HepG2 (cell line): Measurements from ENCODE around the gene SLC23A3. TPM values are rescaled to one million over a fixed set of nuclear protein-coding genes. Genes with fewer than 3 reads are reported as not detected.
A peak's percentile ranks its signal among the peaks of the same experiment; 100 is the strongest.

Source experiments
- CREB1 ChIP-seq, 2 experiments: fragments of 450-650 bp in 1 of 2; IDR thresholded peaks; 2 replicates each; pipeline ENCODE4 v1.6.1; 2016 to 2017; ENCODE audit warnings: control low read depth in 1 of 2, mild to moderate bottlenecking in 1 of 2, missing compliant biosample characterization in 1 of 2, missing genetic modification characterization in 1 of 2
- CREM ChIP-seq, 2 experiments: sonication (generic) in 1 of 2; formaldehyde crosslinking in 1 of 2; IDR thresholded peaks; 2 replicates each; pipeline versions ENCODE4 v1.4.0 to v1.6.1; 2016 to 2020; ENCODE audit warnings: antibody characterized with exemption in 1 of 2, mild to moderate bottlenecking in 1 of 2, missing genetic modification reagents in 1 of 2
- GATAD1 ChIP-seq: IDR thresholded peaks from 2 replicates; pipeline ENCODE4 v1.6.1; 2016; ENCODE audit warnings: missing genetic modification reagents, missing compliant biosample characterization
- MAFK ChIP-seq, 2 experiments: IDR thresholded peaks in 1 of 2; conservative IDR thresholded peaks in 1 of 2; 2 replicates each; pipeline ENCODE4 v1.6.1; 2011; ENCODE audit warnings: improper control_type of control experiment in 2 of 2, low read length in 2 of 2
- MAX ChIP-seq: IDR thresholded peaks from 2 replicates; pipeline ENCODE4 v1.6.1; 2012; ENCODE audit warnings: inconsistent platforms
- NFIC ChIP-seq: IDR thresholded peaks from 2 replicates; pipeline ENCODE4 v1.6.1; 2012; ENCODE audit warnings: mild to moderate bottlenecking, low read length, inconsistent platforms
- NFKB2 ChIP-seq: sonication (generic); formaldehyde crosslinking; IDR thresholded peaks from 2 replicates; pipeline ENCODE4 v1.4.0; 2020; ENCODE audit warnings: missing genetic modification reagents, borderline replicate concordance
- SIN3A ChIP-seq: IDR thresholded peaks from 2 replicates; pipeline ENCODE4 v1.6.1; 2011; ENCODE audit warnings: low read depth, mild to moderate bottlenecking, control low read depth, low read length, borderline replicate concordance
- SMAD3 ChIP-seq: sonication (generic); formaldehyde crosslinking; IDR thresholded peaks from 2 replicates; pipeline ENCODE4 v1.4.0; 2020; ENCODE audit warnings: missing genetic modification reagents
- TFDP1 ChIP-seq: IDR thresholded peaks from 2 replicates; pipeline ENCODE4 v1.6.1; 2016; ENCODE audit warnings: missing compliant biosample characterization, missing genetic modification reagents, borderline replicate concordance
- ZEB1 ChIP-seq: IDR thresholded peaks from 2 replicates; pipeline ENCODE4 v1.6.1; 2012; ENCODE audit warnings: mild to moderate bottlenecking, low read depth, inconsistent platforms; ENCODE audit not compliant: insufficient replicate concordance
- ZFX ChIP-seq: sonication (generic); formaldehyde crosslinking; IDR thresholded peaks from 2 replicates; pipeline ENCODE4 v1.4.0; 2020; ENCODE audit warnings: mild to moderate bottlenecking, low read depth, missing genetic modification reagents, moderate library complexity
- ZNF124 ChIP-seq: sonication (generic); formaldehyde crosslinking; IDR thresholded peaks from 2 replicates; pipeline ENCODE4 v1.4.0; 2020; ENCODE audit warnings: missing genetic modification reagents
- ZNF235 ChIP-seq: sonication (generic); formaldehyde crosslinking; IDR thresholded peaks from 2 replicates; pipeline ENCODE4 v1.8.1; 2023; ENCODE audit warnings: mild to moderate bottlenecking, missing genetic modification reagents, borderline replicate concordance
- ZNF280D ChIP-seq: sonication (generic); formaldehyde crosslinking; IDR thresholded peaks from 2 replicates; pipeline ENCODE4 v1.5.1; 2020; ENCODE audit warnings: mild to moderate bottlenecking, missing genetic modification reagents
- ZNF337 ChIP-seq: sonication (generic); formaldehyde crosslinking; IDR thresholded peaks from 2 replicates; pipeline ENCODE4 v1.5.1; 2020; ENCODE audit warnings: missing genetic modification reagents, low read depth, mild to moderate bottlenecking, borderline replicate concordance
- ZNF451 ChIP-seq: sonication (generic); formaldehyde crosslinking; IDR thresholded peaks from 2 replicates; pipeline ENCODE4 v1.5.0; 2020; ENCODE audit warnings: mild to moderate bottlenecking, missing genetic modification reagents
- ZNF503 ChIP-seq: sonication (generic); formaldehyde crosslinking; IDR thresholded peaks from 2 replicates; pipeline ENCODE4 v1.4.0; 2020; ENCODE audit warnings: missing genetic modification reagents
- ZNF747 ChIP-seq: sonication (generic); formaldehyde crosslinking; IDR thresholded peaks from 2 replicates; pipeline ENCODE4 v1.8.1; 2023; ENCODE audit warnings: missing genetic modification reagents, mild to moderate bottlenecking, borderline replicate concordance
- ZNF772 ChIP-seq: sonication (generic); formaldehyde crosslinking; IDR thresholded peaks from 2 replicates; pipeline ENCODE4 v1.5.0; 2020; ENCODE audit warnings: mild to moderate bottlenecking, missing genetic modification reagents
- ZSCAN25 ChIP-seq: sonication (generic); formaldehyde crosslinking; IDR thresholded peaks from 2 replicates; pipeline ENCODE4 v1.8.0; 2022; ENCODE audit warnings: mild to moderate bottlenecking, missing genetic modification reagents
- ZSCAN31 ChIP-seq: sonication (generic); formaldehyde crosslinking; IDR thresholded peaks from 2 replicates; pipeline ENCODE4 v1.5.0; 2020; ENCODE audit warnings: low read depth, mild to moderate bottlenecking, missing genetic modification reagents
- polyA plus RNA-seq, 8 experiments: library from polyadenylated mRNA; depleted of rRNA in 3 of 8; stranded (reverse) in 7 of 8; unstranded in 1 of 8; fragments of >200 nt; fragmentation: Illumina TruSeq in 4 of 8; extraction: Trizol in 4 of 8; gene quantifications; 2 replicates each; pipeline versions ENCODE4 v1.2.1 to v1.2.3, GENCODE V29; 2011 to 2016; ENCODE audit warnings: low read depth in 4 of 8, missing spikeins in 1 of 8, mixed read lengths in 1 of 8; ENCODE audit not compliant: insufficient read depth in 1 of 8
- total RNA-seq, 5 experiments: library from RNA; depleted of rRNA; stranded (reverse); fragments of >200 nt; fragmentation: Illumina TruSeq; extraction: Trizol; gene quantifications; 2 replicates each; pipeline ENCODE4 v1.2.3, GENCODE V29; 2016; ENCODE audit warnings: low read depth in 1 of 5

The SLC23A3 gene
- total and polyA plus RNA-seq, 2 of the 13 experiments (the other 11 are each of a cell fraction or from before 2014, with no cell fraction given) = 0.38 to 0.78 TPM

GRCh38 chr2:219207884-219208740 is 38.3 kb upstream of the SLC23A3 start (continued):
- peak; percentile 37; the same call in 1 of the 2 replicates for TF ChIP-seq ZNF503
- no peak for TF ChIP-seq CREB1 (IDR thresholded peaks at IDR 0.05)
- peak; percentile 73 for TF ChIP-seq CREB1 (CRISPR knock-in tag; IDR thresholded peaks at IDR 0.05)
- TF ChIP-seq CREM (IDR thresholded peaks at IDR 0.05) = peak; percentile 66; the same call in 1 of the 2 replicates
- no peak for TF ChIP-seq CREM (CRISPR knock-in tag; IDR thresholded peaks at IDR 0.05)
- TF ChIP-seq ZNF124 (CRISPR knock-in tag) = peak; percentile 60; the same call in 1 of the 2 replicates
- peak; percentile 81 for TF ChIP-seq ZSCAN25 (CRISPR knock-in tag)
- 0 out of 2 replicates have a peak, but pooled peaks have one; percentile 19 for TF ChIP-seq ZNF280D (CRISPR knock-in tag)
- peak; percentile 54; the same call in 1 of the 2 replicates for TF ChIP-seq TFDP1 (CRISPR knock-in tag)
- TF ChIP-seq ZNF747 (CRISPR knock-in tag) = peak; percentile 72; the same call in 1 of the 2 replicates
- no peak for TF ChIP-seq ZEB1
- no peak for TF ChIP-seq MAFK (conservative IDR thresholded peaks at IDR 0.05 in 1 of 2, IDR thresholded peaks at IDR 0.05 in 1 of 2; ENCODE audit: low read length in 2 of 2)
- 0 out of 2 replicates have a peak, but pooled peaks have one; percentile 25 for TF ChIP-seq NFKB2
- TF ChIP-seq SIN3A = peak; percentile 44; the same call in 1 of the 2 replicates
- TF ChIP-seq GATAD1 (CRISPR knock-in tag) = peak; percentile 56; the same call in 1 of the 2 replicates
- peak; percentile 79 for TF ChIP-seq ZFX (CRISPR knock-in tag)
- peak; percentile 80; the same call in 1 of the 2 replicates for TF ChIP-seq NFIC
- TF ChIP-seq ZNF337 = peak; percentile 80
- TF ChIP-seq ZNF235 (CRISPR knock-in tag) = no peak
- 0 out of 2 replicates have a peak, but pooled peaks have one; percentile 22 for TF ChIP-seq ZNF772 (CRISPR knock-in tag)
- 0 out of 2 replicates have a peak, but pooled peaks have one; percentile 22 for TF ChIP-seq ZSCAN31
- 0 out of 2 replicates have a peak, but pooled peaks have one; percentile 32 for TF ChIP-seq ZNF451 (CRISPR knock-in tag)
- peak; percentile 52; the same call in 1 of the 2 replicates for TF ChIP-seq MAX
- TF ChIP-seq SMAD3 (CRISPR knock-in tag) = peak; percentile 81; the same call in 1 of the 2 replicates
